Fibroblast of mammary gland (primary cell): ENCODE measurements around the gene TIGD3.

Source experiments
- DNase-seq: peaks from one replicate; pipeline ENCODE4 v3.0.0-alpha.2; 2010; ENCODE audit warnings: low read depth
- H3K4me3 ChIP-seq: 2 replicates; pipeline ENCODE4 v1.5.1; 2011; ENCODE audit warnings: low read depth, mild to moderate bottlenecking, low read length, moderate library complexity; ENCODE audit not compliant: control insufficient read depth
- TF ChIP-seq, protein P1 (sequence below): conservative IDR thresholded peaks from 2 replicates; pipeline ENCODE4 v1.5.1; 2011; ENCODE audit warnings: low read depth, low read length, inconsistent platforms; ENCODE audit not compliant: control insufficient read depth, insufficient read depth

The TIGD3 gene

DNA sequence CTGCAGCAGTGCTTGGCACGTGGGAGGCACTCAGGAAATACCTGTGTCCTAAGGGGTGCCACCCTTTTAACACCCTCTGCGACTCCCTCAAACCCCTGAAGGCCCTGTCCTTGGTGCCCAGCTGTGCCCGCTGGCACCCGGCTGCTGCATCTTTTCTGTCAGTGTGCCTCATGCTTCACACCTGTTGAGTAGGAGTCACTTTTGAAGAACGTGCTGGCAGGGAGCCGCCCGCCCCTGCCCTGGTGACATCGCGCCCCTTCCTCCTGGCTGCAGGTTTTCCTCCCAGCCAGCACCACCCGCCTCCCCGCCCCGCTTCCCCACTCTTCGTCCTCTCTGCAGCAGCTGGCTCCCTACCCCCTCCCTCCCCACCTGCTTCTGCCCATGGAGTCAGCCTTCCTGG, 49.7 kb downstream of the TIGD3 start:
- H3K4me3 ChIP-seq = no peak overlapping the region
- TF ChIP-seq, protein P1, sequence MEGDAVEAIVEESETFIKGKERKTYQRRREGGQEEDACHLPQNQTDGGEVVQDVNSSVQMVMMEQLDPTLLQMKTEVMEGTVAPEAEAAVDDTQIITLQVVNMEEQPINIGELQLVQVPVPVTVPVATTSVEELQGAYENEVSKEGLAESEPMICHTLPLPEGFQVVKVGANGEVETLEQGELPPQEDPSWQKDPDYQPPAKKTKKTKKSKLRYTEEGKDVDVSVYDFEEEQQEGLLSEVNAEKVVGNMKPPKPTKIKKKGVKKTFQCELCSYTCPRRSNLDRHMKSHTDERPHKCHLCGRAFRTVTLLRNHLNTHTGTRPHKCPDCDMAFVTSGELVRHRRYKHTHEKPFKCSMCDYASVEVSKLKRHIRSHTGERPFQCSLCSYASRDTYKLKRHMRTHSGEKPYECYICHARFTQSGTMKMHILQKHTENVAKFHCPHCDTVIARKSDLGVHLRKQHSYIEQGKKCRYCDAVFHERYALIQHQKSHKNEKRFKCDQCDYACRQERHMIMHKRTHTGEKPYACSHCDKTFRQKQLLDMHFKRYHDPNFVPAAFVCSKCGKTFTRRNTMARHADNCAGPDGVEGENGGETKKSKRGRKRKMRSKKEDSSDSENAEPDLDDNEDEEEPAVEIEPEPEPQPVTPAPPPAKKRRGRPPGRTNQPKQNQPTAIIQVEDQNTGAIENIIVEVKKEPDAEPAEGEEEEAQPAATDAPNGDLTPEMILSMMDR = no peak
- DNase-seq = no peak

- H3K4me3 ChIP-seq = no peak overlapping the region
- TF ChIP-seq, protein P1 = no peak
- DNase-seq = no peak
Measured at GRCh38 chr11:65404638-65405339, 50.2 kb downstream of the TIGD3 start.
